Astrocyte of the cerebellum (primary cell): ENCODE measurements around the gene CASQ2.

Source experiments
- DNase-seq: peaks from one replicate; pipeline ENCODE4 v3.0.0-alpha.2; 2011; ENCODE audit warnings: low read depth
- H3K4me3 ChIP-seq: 2 replicates; pipeline ENCODE4 v1.5.1; 2011; ENCODE audit warnings: mild to moderate bottlenecking, low read depth, low read length, moderate library complexity
- CTCF ChIP-seq: IDR thresholded peaks from 2 replicates; pipeline ENCODE4 v1.5.1; 2012; ENCODE audit warnings: low read length, low read depth, moderate library complexity, mild to moderate bottlenecking; ENCODE audit errors: missing control alignments
- in situ Hi-C: cut with HindIII; loops from 2 replicates; pipeline ENCODE4 v1.10.0; 2017; ENCODE audit warnings: low sequenced_read_pairs

Gene CASQ2

GRCh38 chr1:115746021-115746690 lies 22.4 kb downstream of the CASQ2 start:
- no peak overlapping the region for H3K4me3 ChIP-seq
- no peak for TF ChIP-seq CTCF
- DNase-seq: no peak
- in situ Hi-C loops: no loop called here

DNA sequence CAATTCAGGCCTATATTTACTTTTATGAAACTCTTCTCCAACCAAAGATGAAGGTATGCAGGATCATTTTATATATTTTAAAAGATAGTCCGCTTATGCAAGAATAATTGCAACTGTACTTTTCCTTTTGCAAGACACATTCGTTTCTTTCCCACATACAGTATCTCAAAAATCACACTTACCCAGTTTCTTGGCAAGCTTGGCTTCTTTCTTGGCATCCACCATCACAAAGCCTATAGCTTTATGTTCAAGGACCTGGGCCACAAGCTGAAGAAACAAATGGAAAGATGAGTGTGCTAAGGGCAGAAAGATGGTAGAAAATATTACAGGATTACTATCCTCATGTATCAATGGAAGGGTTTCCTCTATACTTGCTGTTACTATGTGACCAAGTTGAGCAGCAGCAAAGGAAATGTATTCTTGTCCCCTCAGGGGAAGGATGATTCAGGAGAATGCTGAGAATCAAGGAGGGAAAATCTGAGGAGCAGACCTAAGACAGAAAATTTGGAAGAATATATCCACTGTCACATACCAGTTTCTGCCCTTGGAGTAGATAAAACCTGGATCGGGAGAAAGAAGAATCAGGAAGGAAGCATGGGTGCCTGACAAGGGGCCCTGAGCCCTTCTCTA lies 23.8 kb downstream of the CASQ2 start:
- in situ Hi-C loops: no loop called here
- no peak for DNase-seq
- TF ChIP-seq CTCF: no peak
- no peak overlapping the region for H3K4me3 ChIP-seq

DNA sequence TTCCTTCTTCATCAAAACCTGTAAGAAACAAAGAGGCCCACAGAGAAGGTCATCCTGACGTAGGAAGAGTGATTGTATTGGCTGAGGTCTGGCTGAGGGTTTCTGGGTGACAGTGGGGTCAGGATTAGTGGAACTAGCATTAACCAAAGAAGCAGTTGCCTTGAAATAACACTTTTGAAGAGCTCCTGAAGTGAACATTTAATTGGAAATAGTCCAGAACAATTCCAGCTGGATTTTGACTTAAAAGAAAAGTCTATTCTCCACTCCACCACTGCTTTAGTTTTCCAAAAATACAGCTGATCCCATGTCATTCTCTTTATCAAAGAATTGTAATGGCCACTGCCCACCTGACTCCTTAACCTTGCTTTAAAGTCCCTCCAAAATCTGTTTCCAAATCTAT lies 27.7 kb downstream of the CASQ2 start:
- in situ Hi-C loops: no loop called here
- TF ChIP-seq CTCF: no peak
- H3K4me3 ChIP-seq: no peak overlapping the region
- no peak for DNase-seq

GRCh38 chr1:115732316-115732715 lies 36.2 kb downstream of the CASQ2 start:
- no peak overlapping the region for H3K4me3 ChIP-seq
- no peak for DNase-seq
- TF ChIP-seq CTCF: no peak
- in situ Hi-C loops: no loop called here

DNA sequence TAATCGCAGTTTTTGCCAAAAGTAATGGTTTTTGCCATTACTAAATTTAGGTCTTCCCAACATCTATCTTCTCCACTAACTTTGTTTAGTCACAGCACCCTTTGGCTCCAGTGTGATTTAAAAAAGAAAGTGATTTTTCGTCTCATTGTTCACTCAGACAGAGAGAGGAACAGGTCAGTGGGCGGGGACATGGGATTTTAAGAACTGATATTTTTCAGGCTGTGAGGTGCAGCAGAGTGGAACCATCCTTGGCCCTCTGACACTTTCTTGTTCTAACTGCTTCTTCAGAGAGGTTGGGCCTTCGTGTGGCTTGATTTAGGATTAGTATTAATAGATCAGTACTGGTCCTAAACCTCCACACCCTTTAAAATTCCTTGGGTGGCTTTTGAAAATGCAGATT lies 38.8 kb downstream of the CASQ2 start:
- DNase-seq: no peak
- no peak for TF ChIP-seq CTCF
- in situ Hi-C loops: no loop called here
- no peak overlapping the region for H3K4me3 ChIP-seq

GRCh38 chr1:115728341-115728740 lies 40.2 kb downstream of the CASQ2 start:
- no peak overlapping the region for H3K4me3 ChIP-seq
- in situ Hi-C loops: no loop called here
- TF ChIP-seq CTCF: no peak

More at GRCh38 chr1:115728341-115728740, 40.2 kb downstream of the CASQ2 start:
- no peak for DNase-seq
